AG04449 (cell line): Measurements from ENCODE around the gene TRPM1.
A peak's percentile ranks its signal among the peaks of the same experiment; 100 is the strongest.

Experiments used
- CTCF ChIA-PET: fragments of 350-600 bp; formaldehyde crosslinking; extraction: SDS; loops from one replicate; lab custom pipeline; 2021; ENCODE audit warnings: antibody characterized with exemption; lab: Yijun Ruan, JAX
- POLR2A ChIA-PET: fragments of 400-600, 350-600 bp; formaldehyde crosslinking; extraction: SDS; loops from one replicate; lab custom pipeline; 2020; ENCODE audit warnings: antibody characterized with exemption, inconsistent platforms; lab: Yijun Ruan, JAX
- DNase-seq: peaks from one replicate; pipeline ENCODE4 v3.0.0-alpha.2; 2010; ENCODE audit warnings: low read depth, low spot score
- H3K4me3 ChIP-seq: 2 replicates; pipeline ENCODE4 v1.5.1; 2011; ENCODE audit warnings: low read depth, mild to moderate bottlenecking, control low read depth, low read length
- TF ChIP-seq, protein P1 (sequence below): IDR thresholded peaks from one replicate; pipeline ENCODE4 v1.5.1; 2011; ENCODE audit warnings: mild to moderate bottlenecking, moderate library complexity, low read length, control low read depth, inconsistent platforms; ENCODE audit not compliant: insufficient read depth; ENCODE audit errors: missing control alignments

TRPM1 gene

DNA sequence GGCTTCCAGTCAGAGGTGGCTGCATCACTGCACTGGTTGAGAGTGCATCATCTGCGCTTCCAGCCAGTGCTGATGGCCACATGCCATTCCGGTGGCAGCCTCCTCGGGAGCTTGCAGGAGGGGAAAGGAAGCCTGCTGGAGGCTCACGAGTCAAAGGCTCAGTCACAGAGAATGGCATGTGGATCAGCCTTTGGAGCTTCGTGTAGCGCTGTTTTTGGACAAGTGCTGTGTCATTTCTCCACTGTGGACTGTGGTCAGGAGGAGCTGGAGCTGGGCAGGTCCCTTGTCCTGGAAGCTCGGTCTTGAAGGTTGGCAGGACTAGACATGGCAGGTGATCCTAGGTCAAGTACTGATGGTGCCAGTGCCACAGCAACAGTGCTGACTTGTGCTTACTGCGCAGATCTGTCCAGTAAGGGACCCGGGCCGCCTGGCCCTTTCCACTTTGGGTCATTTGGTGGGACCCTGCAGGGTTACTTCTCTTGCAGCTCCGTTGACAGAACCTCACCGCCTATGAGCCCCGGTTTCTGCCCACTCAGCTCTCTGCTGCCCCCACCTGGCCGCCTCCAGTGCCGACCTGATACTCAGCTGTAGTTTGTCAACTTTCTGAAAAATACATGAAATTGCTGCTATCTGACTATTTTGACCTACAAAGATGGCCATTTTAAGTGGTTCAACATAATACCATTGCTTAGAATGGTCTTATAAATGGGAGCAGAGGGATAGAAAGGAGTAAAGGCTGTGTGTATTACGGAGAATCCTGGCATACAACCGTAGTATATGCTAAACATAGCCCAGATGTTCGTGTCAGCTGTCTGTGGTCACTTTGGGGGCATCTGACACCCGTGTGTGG, 27.6 kb upstream of the TRPM1 start:
- ChIA-PET POLR2A (interaction anchor here (0.6 to 1.3 kb wide), 2 partner anchors 138 to 197 kb away, joined by 3 to 4 read pairs; partner anchors contain the start of gene MTMR10), CTCF (interaction anchor here (0.6 to 3.5 kb wide), 79 partner anchors 9 to 470 kb away, joined by 3 to 36 read pairs (median 5); partner anchors contain the start of genes FAN1, MTMR10 and TRPM1)
- TF ChIP-seq, protein P1, sequence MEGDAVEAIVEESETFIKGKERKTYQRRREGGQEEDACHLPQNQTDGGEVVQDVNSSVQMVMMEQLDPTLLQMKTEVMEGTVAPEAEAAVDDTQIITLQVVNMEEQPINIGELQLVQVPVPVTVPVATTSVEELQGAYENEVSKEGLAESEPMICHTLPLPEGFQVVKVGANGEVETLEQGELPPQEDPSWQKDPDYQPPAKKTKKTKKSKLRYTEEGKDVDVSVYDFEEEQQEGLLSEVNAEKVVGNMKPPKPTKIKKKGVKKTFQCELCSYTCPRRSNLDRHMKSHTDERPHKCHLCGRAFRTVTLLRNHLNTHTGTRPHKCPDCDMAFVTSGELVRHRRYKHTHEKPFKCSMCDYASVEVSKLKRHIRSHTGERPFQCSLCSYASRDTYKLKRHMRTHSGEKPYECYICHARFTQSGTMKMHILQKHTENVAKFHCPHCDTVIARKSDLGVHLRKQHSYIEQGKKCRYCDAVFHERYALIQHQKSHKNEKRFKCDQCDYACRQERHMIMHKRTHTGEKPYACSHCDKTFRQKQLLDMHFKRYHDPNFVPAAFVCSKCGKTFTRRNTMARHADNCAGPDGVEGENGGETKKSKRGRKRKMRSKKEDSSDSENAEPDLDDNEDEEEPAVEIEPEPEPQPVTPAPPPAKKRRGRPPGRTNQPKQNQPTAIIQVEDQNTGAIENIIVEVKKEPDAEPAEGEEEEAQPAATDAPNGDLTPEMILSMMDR, result peak; percentile 95
- no peak overlapping the region for H3K4me3 ChIP-seq
- DNase-seq, result no peak

DNA sequence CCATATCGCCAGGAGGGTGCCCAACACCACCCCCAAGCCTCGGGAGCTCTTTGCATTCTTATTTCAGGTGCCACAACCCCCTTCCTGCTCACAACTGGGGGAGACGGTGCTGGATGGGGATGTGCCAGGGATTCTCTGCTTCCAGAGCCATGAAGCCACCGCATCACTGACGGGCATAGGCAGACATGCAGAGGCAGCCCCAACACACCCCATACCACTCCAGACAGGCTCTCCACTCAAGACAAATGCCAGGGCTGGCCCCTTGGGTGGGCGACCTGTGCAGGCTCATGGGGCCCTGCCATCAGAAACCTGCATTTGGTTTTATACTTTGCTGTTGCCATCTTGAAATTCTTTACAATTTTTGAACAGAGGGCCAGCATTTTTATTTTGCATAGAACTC, 27.0 kb upstream of the TRPM1 start:
- TF ChIP-seq, protein P1, result no peak
- ChIA-PET CTCF (interaction anchor here (0.6 to 3.5 kb wide), 76 partner anchors 8 to 470 kb away, joined by 3 to 36 read pairs (median 6); partner anchors contain the start of genes FAN1, MTMR10 and TRPM1), POLR2A (interaction anchor here (1.3 kb wide), 1 partner anchor 137 kb away, joined by 4 read pairs; the partner anchor contains the start of gene MTMR10)
- no peak overlapping the region for H3K4me3 ChIP-seq
- DNase-seq, result no peak

DNA sequence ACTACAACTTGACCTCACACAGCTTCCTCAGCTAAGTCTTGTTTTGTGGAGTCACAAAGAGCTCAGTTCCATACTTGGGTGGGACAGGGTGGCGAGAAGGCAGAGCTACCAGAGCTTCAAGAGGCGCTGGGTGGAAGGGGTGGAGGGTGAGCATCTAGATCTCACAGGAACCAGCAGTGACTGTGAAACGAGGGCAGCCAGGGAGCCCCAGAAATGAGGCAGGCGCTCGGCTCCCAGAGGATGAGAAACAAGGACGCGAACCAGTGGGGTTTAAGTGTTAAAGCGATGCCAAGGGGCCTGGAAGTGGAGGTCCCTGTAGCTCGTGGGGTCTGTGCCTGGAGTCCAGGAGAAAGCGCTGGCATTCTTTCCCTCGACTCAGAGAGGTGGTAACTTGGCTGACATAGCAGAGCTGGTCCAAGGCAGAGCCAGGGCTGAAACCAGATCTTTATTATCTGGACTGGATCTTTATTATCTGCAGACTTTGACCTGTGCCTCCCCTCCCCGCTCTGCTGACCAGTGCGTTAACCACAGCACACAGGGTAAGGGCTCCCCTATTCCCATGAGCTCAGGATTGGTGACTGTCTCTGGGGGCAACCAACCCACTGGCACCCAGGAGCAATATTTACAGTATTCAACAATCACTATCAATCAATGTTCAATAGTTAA, 26.2 kb upstream of the TRPM1 start:
- TF ChIP-seq, protein P1, result no peak
- H3K4me3 ChIP-seq, result no peak overlapping the region
- ChIA-PET CTCF (interaction anchor here (0.7 to 3.5 kb wide), 23 partner anchors 10 to 466 kb away, joined by 3 to 36 read pairs (median 3); no protein-coding TSS in a partner anchor), POLR2A (no interaction called here)
- no peak for DNase-seq

DNA sequence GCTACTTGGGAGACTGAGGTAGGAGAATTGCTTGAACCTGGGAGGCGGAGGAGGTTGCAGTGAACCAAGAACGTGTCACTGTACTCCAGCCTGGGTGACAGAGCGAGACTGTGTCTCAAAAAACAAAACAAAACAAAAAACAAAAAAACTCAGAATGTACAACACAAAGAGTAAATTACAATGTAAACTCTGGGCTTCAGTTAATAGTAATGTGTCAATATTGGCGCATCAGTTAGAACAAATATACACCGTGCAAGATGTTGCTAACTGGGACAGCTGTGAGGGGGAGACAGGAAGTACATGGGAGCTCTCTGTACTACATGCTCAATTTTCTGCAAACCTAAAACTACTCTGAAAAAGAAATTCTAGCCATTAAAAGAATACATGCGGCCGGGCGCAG, 23.5 kb upstream of the TRPM1 start:
- no peak overlapping the region for H3K4me3 ChIP-seq
- DNase-seq, result no peak
- TF ChIP-seq, protein P1, result no peak
- CTCF ChIA-PET, result no interaction called here
- POLR2A ChIA-PET, result no interaction called here

DNA sequence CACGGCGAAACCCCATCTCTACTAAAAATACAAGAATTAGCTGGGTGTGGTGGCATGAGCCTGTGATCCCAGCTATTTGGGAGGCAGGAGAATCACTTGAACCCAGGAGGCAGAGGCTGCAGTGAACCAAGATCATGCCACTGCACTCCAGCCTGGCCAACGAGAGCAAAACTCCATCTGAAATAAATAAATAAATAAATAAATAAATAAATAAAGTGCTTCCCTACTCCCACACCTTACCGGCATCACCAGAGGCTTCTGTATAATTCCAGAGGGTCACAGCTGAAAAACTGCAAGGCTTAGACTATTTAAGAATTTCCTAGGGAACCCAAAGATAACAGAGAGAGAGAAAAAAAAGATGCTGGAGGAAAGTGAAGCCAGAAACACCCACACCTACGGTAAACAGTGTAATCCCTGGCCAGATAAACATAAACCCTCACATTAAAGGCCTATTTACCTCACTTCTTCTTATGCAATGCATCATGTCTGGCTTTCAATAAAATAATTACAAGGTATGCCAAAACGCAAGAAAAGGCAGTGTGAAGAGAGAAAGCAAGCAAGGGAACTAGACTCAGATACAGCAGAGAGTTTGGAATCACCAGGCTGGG, 15.0 kb upstream of the TRPM1 start:
- no peak overlapping the region for H3K4me3 ChIP-seq
- TF ChIP-seq, protein P1, result no peak
- POLR2A ChIA-PET, result no interaction called here
- CTCF ChIA-PET, result interaction anchor here (1.7 kb wide), 1 partner anchor 13 kb away, joined by 9 read pairs; no protein-coding TSS in a partner anchor
- DNase-seq, result no peak
